Activated CD4-positive, alpha-beta T cell treated with anti-CD3 and anti-CD28 coated beads, Interleukin-2, amount 10 ng/mL, durations not matched to agents 7 days and 5 days (primary cell): ENCODE results near the gene PRAMEF8. TPM values are rescaled to one million over a fixed set of nuclear protein-coding genes. Genes with fewer than 3 reads are reported as not detected.
"Not testable (repeated sequence)": the region's sequence is repeated elsewhere in the genome, so short reads cannot be mapped to it uniquely, and the experiment has no call there.

Source experiments
- CTCF ChIA-PET: fragments of 350-600 bp; sonication (Branson Sonifier 250); formaldehyde crosslinking; loops from one replicate; lab custom pipeline; 2021; ENCODE audit warnings: antibody characterized with exemption; lab: Charles Lee
- POLR2A ChIA-PET: fragments of 350-600 bp; sonication (Branson Sonifier 250); formaldehyde crosslinking; loops from one replicate; lab custom pipeline; 2021; ENCODE audit warnings: antibody characterized with exemption; lab: Charles Lee
- DNase-seq: peaks from one replicate; pipeline ENCODE4 v3.0.0-alpha.2; 2020
- H3K27ac Mint-ChIP-seq: one replicate; pipeline ENCODE4 v1.8.0; 2021; ENCODE audit warnings: mild to moderate bottlenecking, moderate library complexity, mixed read lengths
- H3K27me3 Mint-ChIP-seq: one replicate; pipeline ENCODE4 v1.8.0; 2021; ENCODE audit warnings: mixed read lengths
- H3K36me3 Mint-ChIP-seq: one replicate; pipeline ENCODE4 v1.8.0; 2021; ENCODE audit warnings: low read depth, mixed read lengths
- H3K4me1 Mint-ChIP-seq: one replicate; pipeline ENCODE4 v1.8.0; 2021; ENCODE audit warnings: mixed read lengths
- H3K4me3 Mint-ChIP-seq: one replicate; pipeline ENCODE4 v1.8.0; 2021; ENCODE audit warnings: mild to moderate bottlenecking, moderate library complexity, mixed read lengths
- H3K9me3 Mint-ChIP-seq: one replicate; pipeline ENCODE4 v1.8.0; 2021; ENCODE audit warnings: mixed read lengths
- total RNA-seq, 2 experiments: library from RNA; stranded (reverse); gene quantifications; one replicate each; pipeline ENCODE4 v1.2.3, GENCODE V29; 2021

The PRAMEF8 gene
- total RNA-seq, 2 experiments from 2014 or later = not detected

- POLR2A ChIA-PET, H3K27ac Mint-ChIP-seq, H3K36me3 Mint-ChIP-seq, H3K4me3 Mint-ChIP-seq, H3K9me3 Mint-ChIP-seq, H3K27me3 Mint-ChIP-seq, H3K4me1 Mint-ChIP-seq, DNase-seq, CTCF ChIA-PET: not testable (repeated sequence)
Measured at GRCh38 chr1:13245841-13246553, 38.9 kb downstream of the PRAMEF8 start.

- H3K36me3 Mint-ChIP-seq, DNase-seq, H3K27me3 Mint-ChIP-seq, H3K27ac Mint-ChIP-seq, H3K4me3 Mint-ChIP-seq, POLR2A ChIA-PET, H3K9me3 Mint-ChIP-seq, H3K4me1 Mint-ChIP-seq, CTCF ChIA-PET: not testable (repeated sequence)
Measured at GRCh38 chr1:13243536-13244263, 41.2 kb downstream of the PRAMEF8 start.

- H3K36me3 Mint-ChIP-seq, H3K9me3 Mint-ChIP-seq, CTCF ChIA-PET, H3K4me3 Mint-ChIP-seq, H3K27ac Mint-ChIP-seq, H3K4me1 Mint-ChIP-seq, H3K27me3 Mint-ChIP-seq, POLR2A ChIA-PET, DNase-seq: not testable (repeated sequence)
Measured at GRCh38 chr1:13239633-13240032, 45.3 kb downstream of the PRAMEF8 start.

GRCh38 chr1:13237572-13237971, 47.4 kb downstream of the PRAMEF8 start:
- H3K4me3 Mint-ChIP-seq, H3K27ac Mint-ChIP-seq, DNase-seq, H3K36me3 Mint-ChIP-seq, H3K9me3 Mint-ChIP-seq, POLR2A ChIA-PET, H3K4me1 Mint-ChIP-seq, H3K27me3 Mint-ChIP-seq, CTCF ChIA-PET: not testable (repeated sequence)

- POLR2A ChIA-PET = not testable (repeated sequence)
Measured at GRCh38 chr1:13234057-13234456, 50.9 kb downstream of the PRAMEF8 start.

GRCh38 chr1:13232056-13232455, 52.9 kb downstream of the PRAMEF8 start:
- H3K36me3 Mint-ChIP-seq, DNase-seq, H3K9me3 Mint-ChIP-seq, POLR2A ChIA-PET, H3K27ac Mint-ChIP-seq, CTCF ChIA-PET, H3K4me3 Mint-ChIP-seq, H3K27me3 Mint-ChIP-seq, H3K4me1 Mint-ChIP-seq: not testable (repeated sequence)

More at GRCh38 chr1:13234057-13234456, 50.9 kb downstream of the PRAMEF8 start:
- H3K36me3 Mint-ChIP-seq, H3K27ac Mint-ChIP-seq, H3K4me3 Mint-ChIP-seq, H3K27me3 Mint-ChIP-seq, CTCF ChIA-PET, DNase-seq, H3K4me1 Mint-ChIP-seq, H3K9me3 Mint-ChIP-seq: not testable (repeated sequence)

Other genes with a start within 250 kb of the PRAMEF8 start
- not detected for gene PRAMEF27, start 228.6 kb downstream of the PRAMEF8 start, total RNA-seq
- not detected for gene HNRNPCL3, start 224.4 kb downstream of the PRAMEF8 start, total RNA-seq
- gene PRAMEF25, start 214.4 kb downstream of the PRAMEF8 start, total RNA-seq = not detected
- gene HNRNPCL2, start 168.3 kb downstream of the PRAMEF8 start, total RNA-seq = not detected
- gene PRAMEF26, start 129.1 kb downstream of the PRAMEF8 start, total RNA-seq = not detected
- gene HNRNPCL4, start 119.5 kb downstream of the PRAMEF8 start, total RNA-seq = not detected
- not detected for gene PRAMEF9, start 113.3 kb downstream of the PRAMEF8 start, total RNA-seq
- not detected for gene PRAMEF13, start 83.7 kb downstream of the PRAMEF8 start, total RNA-seq
- gene PRAMEF18, start 59.0 kb downstream of the PRAMEF8 start, total RNA-seq = not detected
- gene PRAMEF5, start 30.9 kb downstream of the PRAMEF8 start, total RNA-seq = not detected
- gene PRAMEF33, start 18.4 kb upstream of the PRAMEF8 start, total RNA-seq = not detected
- not detected for gene PRAMEF15, start 30.4 kb upstream of the PRAMEF8 start, total RNA-seq
- gene PRAMEF14, start 62.0 kb upstream of the PRAMEF8 start, total RNA-seq = not detected
- not detected for gene PRAMEF19, start 86.8 kb upstream of the PRAMEF8 start, total RNA-seq
- gene PRAMEF17, start 104.5 kb upstream of the PRAMEF8 start, total RNA-seq = not detected
- gene PRAMEF20, start 125.3 kb upstream of the PRAMEF8 start, total RNA-seq = not detected
- gene LRRC38, start 228.9 kb upstream of the PRAMEF8 start, total RNA-seq = not detected